NT2/D1 (cell line): Measurements from ENCODE around the gene SYTL4.

Source experiments
- DNase-seq: peaks from one replicate; pipeline ENCODE4 v3.0.0-alpha.2; 2011; ENCODE audit warnings: low read depth, low spot score
- H3K27me3 ChIP-seq: 2 replicates; pipeline ENCODE4 v1.6.0; 2011; ENCODE audit warnings: mild to moderate bottlenecking; ENCODE audit not compliant: insufficient read length, insufficient read depth
- H3K36me3 ChIP-seq: 2 replicates; pipeline ENCODE4 v1.6.1; 2011; ENCODE audit warnings: mild to moderate bottlenecking, low read length, mixed read lengths; ENCODE audit not compliant: insufficient read depth, insufficient read length
- H3K4me1 ChIP-seq: 2 replicates; pipeline ENCODE4 v1.5.1; 2011; ENCODE audit not compliant: insufficient read depth, insufficient read length
- H3K4me3 ChIP-seq: 2 replicates; pipeline ENCODE4 v1.5.1; 2011; ENCODE audit warnings: low read depth; ENCODE audit not compliant: insufficient read length
- H3K9ac ChIP-seq: 2 replicates; pipeline ENCODE4 v1.6.0; 2011; ENCODE audit warnings: low read depth; ENCODE audit not compliant: insufficient read length
- H3K9me3 ChIP-seq: 2 replicates; pipeline ENCODE4 v1.5.1; 2011; ENCODE audit warnings: mild to moderate bottlenecking, low read length; ENCODE audit not compliant: insufficient read depth
- SUZ12 ChIP-seq: IDR thresholded peaks from 2 replicates; pipeline ENCODE4 v1.6.1; 2011; ENCODE audit not compliant: insufficient read length, insufficient read depth; ENCODE audit errors: extremely low read depth
- YY1 ChIP-seq: IDR thresholded peaks from 2 replicates; pipeline ENCODE4 v1.6.1; 2011; ENCODE audit not compliant: insufficient read length, insufficient read depth
- ZNF274 ChIP-seq: IDR thresholded peaks from 2 replicates; pipeline ENCODE4 v1.6.1; 2011; ENCODE audit warnings: mild to moderate bottlenecking, low read depth, low read length

SYTL4 gene

GRCh38 chrX:100674705-100675104, 57.2 kb downstream of the SYTL4 start:
- H3K36me3 ChIP-seq = peaks cover 11% of the 10 kb centered on the region
- H3K27me3 ChIP-seq = no peaks in the 10 kb centered on the region
- no peaks in the 10 kb centered on the region for H3K4me1 ChIP-seq
- H3K9ac ChIP-seq = no peak overlapping the region
- no peak overlapping the region for H3K4me3 ChIP-seq
- no peaks in the 10 kb centered on the region for H3K9me3 ChIP-seq
- no peak for TF ChIP-seq YY1
- no peak for TF ChIP-seq ZNF274
- TF ChIP-seq SUZ12 = no peak
- no peak for DNase-seq

GRCh38 chrX:100673397-100673953, 58.4 kb downstream of the SYTL4 start:
- no peaks in the 10 kb centered on the region for H3K4me1 ChIP-seq
- no peak for TF ChIP-seq SUZ12
- TF ChIP-seq YY1 = no peak
- TF ChIP-seq ZNF274 = no peak
- H3K36me3 ChIP-seq = peaks cover 11% of the 10 kb centered on the region
- H3K9me3 ChIP-seq = no peaks in the 10 kb centered on the region
- H3K9ac ChIP-seq = no peak overlapping the region
- H3K4me3 ChIP-seq = no peak overlapping the region
- DNase-seq = no peak
- H3K27me3 ChIP-seq = no peaks in the 10 kb centered on the region

- Histone ChIP-seq H3K4me1 (no peaks in the 10 kb centered on the region), H3K4me3 (no peak overlapping the region), H3K27me3 (no peaks in the 10 kb centered on the region), H3K36me3 (peaks cover 11% of the 10 kb centered on the region), H3K9ac (no peak overlapping the region), H3K9me3 (no peaks in the 10 kb centered on the region)
- TF ChIP-seq ZNF274 = no peak
- TF ChIP-seq YY1 = no peak
- no peak for TF ChIP-seq SUZ12
- DNase-seq = no peak
These were observed 59.0 kb downstream of the SYTL4 start for GRCh38 chrX:100672966-100673365.

GRCh38 chrX:100663642-100664041, 68.3 kb downstream of the SYTL4 start:
- no peak for DNase-seq
- Histone ChIP-seq H3K36me3 (peaks cover 3% of the 10 kb centered on the region), H3K27me3 (no peaks in the 10 kb centered on the region), H3K9ac (no peak overlapping the region), H3K9me3 (no peaks in the 10 kb centered on the region), H3K4me1 (no peaks in the 10 kb centered on the region), H3K4me3 (no peak overlapping the region)
- TF ChIP-seq ZNF274 = no peak

- no peak for TF ChIP-seq SUZ12
- TF ChIP-seq ZNF274 = no peak
- no peak for TF ChIP-seq YY1
- DNase-seq = no peak
- H3K4me3 ChIP-seq = no peak overlapping the region
These were observed 69.1 kb downstream of the SYTL4 start for GRCh38 chrX:100662796-100663195.

GRCh38 chrX:100662170-100662569, 69.8 kb downstream of the SYTL4 start:
- DNase-seq = no peak
- Histone ChIP-seq H3K36me3 (peaks cover 3% of the 10 kb centered on the region), H3K4me3 (no peak overlapping the region), H3K9me3 (no peaks in the 10 kb centered on the region), H3K4me1 (no peaks in the 10 kb centered on the region), H3K27me3 (no peaks in the 10 kb centered on the region), H3K9ac (no peak overlapping the region)
- TF ChIP-seq SUZ12 (no peak), ZNF274 (no peak), YY1 (no peak)

More at GRCh38 chrX:100662796-100663195, 69.1 kb downstream of the SYTL4 start:
- Histone ChIP-seq H3K27me3 (no peaks in the 10 kb centered on the region), H3K4me1 (no peaks in the 10 kb centered on the region), H3K9me3 (no peaks in the 10 kb centered on the region), H3K9ac (no peak overlapping the region), H3K36me3 (peaks cover 3% of the 10 kb centered on the region)

GRCh38 chrX:100659431-100660137, 72.3 kb downstream of the SYTL4 start:
- TF ChIP-seq ZNF274 (no peak), YY1 (no peak), SUZ12 (no peak)
- H3K27me3 ChIP-seq = no peaks in the 10 kb centered on the region
- no peaks in the 10 kb centered on the region for H3K36me3 ChIP-seq
- H3K9me3 ChIP-seq = no peaks in the 10 kb centered on the region
- no peak for DNase-seq
- no peak overlapping the region for H3K9ac ChIP-seq
- H3K4me3 ChIP-seq = no peak overlapping the region
- no peaks in the 10 kb centered on the region for H3K4me1 ChIP-seq
